NCI-H2196 (cell line): ENCODE results near the gene HS6ST3.

Experiments used
- DNase-seq: peaks from one replicate; lab custom pipeline; 2025; ENCODE audit not compliant: unreplicated experiment; lab: John Stamatoyannopoulos, UW

Gene HS6ST3

GRCh38 chr13:96781141-96781540, 691.2 kb downstream of the HS6ST3 start:
- no peak for DNase-seq

DNA sequence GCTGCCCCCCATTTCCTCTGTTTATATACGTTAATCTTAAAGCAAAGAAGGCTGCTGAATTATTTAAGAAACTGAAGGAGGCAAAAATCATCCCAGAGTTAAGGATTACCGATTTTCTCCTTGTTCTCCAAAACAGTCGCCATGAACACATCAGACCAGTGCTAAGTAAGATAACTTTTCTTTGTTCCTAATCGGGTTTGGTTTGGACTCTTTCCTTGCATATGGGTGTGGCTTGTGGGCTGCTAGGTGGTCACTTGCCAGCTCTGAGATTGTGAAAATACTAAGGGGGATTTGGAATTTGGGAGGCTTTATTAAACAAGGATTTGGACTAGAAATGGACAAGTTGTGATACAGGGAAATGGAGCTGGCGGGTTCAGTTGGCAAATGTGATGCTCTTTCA, 692.3 kb downstream of the HS6ST3 start:
- no peak for DNase-seq

- DNase-seq = no peak
These were observed 693.1 kb downstream of the HS6ST3 start for GRCh38 chr13:96783057-96783456.

GRCh38 chr13:96783511-96783910, 693.6 kb downstream of the HS6ST3 start:
- DNase-seq = no peak

- DNase-seq = no peak
These were observed 696.1 kb downstream of the HS6ST3 start for GRCh38 chr13:96785986-96786385.

- no peak for DNase-seq
These were observed 702.3 kb downstream of the HS6ST3 start for GRCh38 chr13:96792188-96792587.

DNA sequence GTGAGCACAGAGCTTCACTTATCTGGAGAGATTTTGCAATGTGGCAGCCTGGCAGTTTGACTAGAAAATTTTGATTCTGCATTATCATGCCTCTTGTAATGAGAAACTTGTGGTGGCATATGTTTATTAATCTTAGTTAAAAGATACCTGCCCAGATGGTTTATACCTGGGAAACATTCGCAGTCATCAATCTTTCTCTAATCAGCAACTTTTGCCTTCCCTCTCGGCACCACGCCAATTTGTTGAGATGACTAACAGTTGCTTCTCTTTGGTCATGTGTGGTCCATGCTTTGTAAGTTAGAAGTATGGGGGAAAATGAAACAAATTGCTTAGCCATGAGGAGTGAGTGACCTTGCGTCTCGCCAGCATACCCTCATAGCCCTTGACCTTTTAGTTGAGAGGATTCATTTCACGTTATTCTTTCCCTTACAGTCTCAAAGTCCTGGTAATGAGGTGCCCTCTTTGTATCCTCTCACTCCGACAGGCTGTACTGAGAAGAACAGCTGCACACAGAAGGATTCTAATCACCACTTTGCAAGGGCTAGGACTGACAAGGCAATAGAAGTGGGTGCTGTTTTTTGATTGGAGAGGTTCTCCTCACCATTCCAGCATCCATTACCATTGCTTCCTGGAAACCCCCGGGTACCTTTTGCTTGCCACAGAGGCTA, 703.0 kb downstream of the HS6ST3 start:
- DNase-seq = no peak

- DNase-seq = no peak
These were observed 703.5 kb downstream of the HS6ST3 start for GRCh38 chr13:96793404-96793755.

DNA sequence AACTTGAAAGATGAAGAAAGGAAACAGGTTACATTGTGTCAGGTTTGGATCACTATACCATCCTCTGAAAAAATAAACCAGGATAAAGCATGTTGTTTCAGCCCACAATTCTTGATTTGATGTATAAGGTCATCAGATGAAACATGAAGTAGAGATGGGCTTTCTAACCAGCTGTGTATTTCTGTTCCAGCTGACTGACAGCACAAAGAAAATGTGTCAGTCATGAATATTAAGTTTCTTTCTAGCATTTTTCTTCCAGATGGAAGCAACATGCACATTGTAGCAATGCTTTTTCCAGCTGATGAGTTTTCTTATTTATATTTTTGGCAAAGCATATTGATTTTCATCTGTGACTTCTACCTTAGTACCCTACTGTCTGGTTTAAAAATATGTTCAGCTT, 704.8 kb downstream of the HS6ST3 start:
- DNase-seq = no peak

GRCh38 chr13:96795670-96796069, 705.8 kb downstream of the HS6ST3 start:
- DNase-seq = no peak

- DNase-seq = no peak
These were observed 706.3 kb downstream of the HS6ST3 start for GRCh38 chr13:96796091-96796633.

GRCh38 chr13:96797136-96797535, 707.2 kb downstream of the HS6ST3 start:
- no peak for DNase-seq

GRCh38 chr13:96803456-96804100, 713.7 kb downstream of the HS6ST3 start:
- no peak for DNase-seq

GRCh38 chr13:96804174-96804573, 714.3 kb downstream of the HS6ST3 start:
- no peak for DNase-seq

- no peak for DNase-seq
These were observed 716.8 kb downstream of the HS6ST3 start for GRCh38 chr13:96806746-96807145.

- no peak for DNase-seq
These were observed 719.6 kb downstream of the HS6ST3 start for GRCh38 chr13:96809366-96810096.

GRCh38 chr13:96810104-96810503, 720.2 kb downstream of the HS6ST3 start:
- no peak for DNase-seq

DNA sequence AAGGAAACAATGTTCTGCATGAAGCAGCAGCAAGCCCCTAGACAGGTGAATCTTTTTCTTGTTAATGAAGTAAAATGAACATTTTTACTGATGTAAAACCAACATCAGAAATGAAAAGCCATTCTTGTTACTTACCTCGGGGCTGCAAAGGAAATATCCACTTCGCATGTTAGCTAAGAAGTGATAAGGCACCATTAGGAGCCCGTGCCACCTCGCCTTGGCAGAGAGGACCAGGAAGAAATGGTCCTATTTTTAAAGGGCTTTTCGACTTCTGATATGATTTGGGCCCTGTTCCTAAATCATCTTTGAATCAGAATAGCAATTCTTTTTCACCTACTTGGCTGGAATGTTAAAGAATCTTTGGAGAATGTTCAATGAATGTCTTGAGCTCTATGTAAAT, 721.1 kb downstream of the HS6ST3 start:
- no peak for DNase-seq

- no peak for DNase-seq
These were observed 726.4 kb downstream of the HS6ST3 start for GRCh38 chr13:96816261-96816660.

DNA sequence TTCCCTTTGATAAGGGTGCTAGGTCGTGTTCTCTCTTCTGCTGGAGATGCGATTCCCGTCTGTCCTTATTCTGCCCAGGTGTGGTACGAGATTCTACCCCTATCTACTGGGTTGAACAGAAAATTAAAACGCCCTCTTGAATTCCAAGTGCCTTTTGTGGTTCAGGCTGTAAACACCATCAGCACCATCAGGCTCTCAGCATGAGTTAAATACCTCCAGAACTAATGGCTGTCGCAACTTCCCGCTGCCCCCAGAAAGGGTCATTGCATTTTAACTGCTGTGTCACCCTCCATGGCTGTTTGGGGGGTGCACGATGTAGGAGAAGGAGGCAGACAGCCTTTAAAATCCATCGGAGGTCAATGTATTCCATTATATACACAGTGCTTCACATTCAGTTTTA, 727.0 kb downstream of the HS6ST3 start:
- DNase-seq = no peak

DNA sequence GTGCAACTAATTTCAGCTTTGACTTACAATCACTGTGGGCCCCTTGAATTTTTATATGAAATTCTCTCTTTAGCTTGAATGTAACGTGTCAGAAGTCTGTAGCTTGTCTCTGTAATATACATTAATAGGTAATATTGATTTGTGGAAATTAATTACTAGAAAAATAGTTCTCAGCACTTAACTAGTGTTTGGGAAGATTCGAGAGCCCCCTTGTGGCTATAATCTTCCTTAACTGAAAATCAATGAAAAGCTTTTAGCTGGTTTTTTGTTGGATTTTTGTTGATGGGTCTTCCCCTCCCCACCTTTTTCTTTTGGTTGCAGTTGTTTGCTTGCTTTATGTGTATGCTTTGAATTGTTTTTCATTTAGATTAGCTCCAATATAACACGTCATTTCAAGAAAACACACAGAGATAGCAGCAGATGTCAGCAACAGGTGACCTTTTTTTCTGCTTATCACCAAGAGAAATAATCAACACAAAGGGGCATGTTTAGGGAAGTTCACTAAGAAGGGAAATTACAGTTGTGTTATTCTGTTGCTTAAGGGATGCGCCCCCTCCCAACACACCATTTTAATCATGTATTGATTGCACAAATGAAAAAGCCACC, 727.5 kb downstream of the HS6ST3 start:
- no peak for DNase-seq

DNA sequence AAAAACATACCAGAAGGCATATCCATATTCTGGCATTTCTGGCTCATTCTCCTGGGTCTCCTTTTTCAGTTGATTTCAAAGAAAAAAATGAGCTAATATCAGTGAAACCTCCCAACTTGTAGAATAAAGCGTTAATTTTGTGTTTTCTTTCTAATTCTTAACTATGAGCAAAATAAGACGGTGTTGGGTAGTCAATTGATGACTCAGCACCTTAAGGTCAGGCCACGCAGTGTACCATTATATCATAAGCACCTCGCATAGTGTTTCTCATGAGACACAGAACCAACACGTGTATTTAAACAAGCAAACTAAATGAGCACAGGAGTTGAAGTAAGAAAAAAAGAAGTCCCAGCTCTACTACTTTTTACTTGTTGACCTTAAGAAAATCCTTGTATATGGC, 729.5 kb downstream of the HS6ST3 start:
- no peak for DNase-seq
